Epithelial cell of prostate (primary cell): Measurements from ENCODE around the gene GABRR2.
A peak's percentile ranks its signal among the peaks of the same experiment; 100 is the strongest.
"Not testable (repeated sequence)": the region's sequence is repeated elsewhere in the genome, so short reads cannot be mapped to it uniquely, and the experiment has no call there.

Experiments used
- DNase-seq: peaks from one replicate; pipeline ENCODE4 v3.0.0-alpha.2; 2011; ENCODE audit warnings: low read depth, low spot score
- H3K27ac ChIP-seq: fragments of 450-650 bp; 2 replicates; pipeline ENCODE4 v1.5.1; 2017; ENCODE audit warnings: mild to moderate bottlenecking

Gene GABRR2

GRCh38 chr6:89328976-89329375 is 13.9 kb upstream of the GABRR2 start:
- DNase-seq, result no peak

GRCh38 chr6:89324304-89324703 is 9.2 kb upstream of the GABRR2 start:
- H3K27ac ChIP-seq, result no peak overlapping the region
- no peak for DNase-seq

More at GRCh38 chr6:89328976-89329375, 13.9 kb upstream of the GABRR2 start:
- no peak overlapping the region for H3K27ac ChIP-seq

- H3K27ac ChIP-seq, result no peak overlapping the region
- no peak for DNase-seq
Observed at GRCh38 chr6:89323511-89323971, 8.4 kb upstream of the GABRR2 start.

- no peak overlapping the region for H3K27ac ChIP-seq
Observed at GRCh38 chr6:89321131-89321970, 6.3 kb upstream of the GABRR2 start.

GRCh38 chr6:89320012-89320559 is 5.0 kb upstream of the GABRR2 start:
- no peak overlapping the region for H3K27ac ChIP-seq

More at GRCh38 chr6:89321131-89321970, 6.3 kb upstream of the GABRR2 start:
- DNase-seq, result no peak

GRCh38 chr6:89317067-89317466 is 2.0 kb upstream of the GABRR2 start:
- H3K27ac ChIP-seq, result no peak overlapping the region
- no peak for DNase-seq

More at GRCh38 chr6:89320012-89320559, 5.0 kb upstream of the GABRR2 start:
- DNase-seq, result no peak

GRCh38 chr6:89314692-89315091 is 407 bp downstream of the GABRR2 start:
- no peak for DNase-seq
- no peak overlapping the region for H3K27ac ChIP-seq

GRCh38 chr6:89313006-89313405 is 2.1 kb downstream of the GABRR2 start:
- DNase-seq, result no peak
- H3K27ac ChIP-seq, result no peak overlapping the region

- no peak for DNase-seq
- H3K27ac ChIP-seq, result no peak overlapping the region
Observed at GRCh38 chr6:89311853-89312531, 3.1 kb downstream of the GABRR2 start.

- H3K27ac ChIP-seq, result no peak overlapping the region
- DNase-seq, result no peak
Observed at GRCh38 chr6:89311530-89311852, 3.6 kb downstream of the GABRR2 start.

GRCh38 chr6:89310929-89311328 is 4.2 kb downstream of the GABRR2 start:
- H3K27ac ChIP-seq, result no peak overlapping the region

GRCh38 chr6:89308525-89309395 is 6.3 kb downstream of the GABRR2 start:
- H3K27ac ChIP-seq, result no peak overlapping the region
- no peak for DNase-seq

More at GRCh38 chr6:89310929-89311328, 4.2 kb downstream of the GABRR2 start:
- no peak for DNase-seq

- not testable (repeated sequence) for DNase-seq, H3K27ac ChIP-seq
Observed at GRCh38 chr6:89304517-89304916, 10.6 kb downstream of the GABRR2 start.

GRCh38 chr6:89302936-89303335 is 12.2 kb downstream of the GABRR2 start:
- DNase-seq, result no peak
- H3K27ac ChIP-seq, result no peak overlapping the region

- no peak for DNase-seq
- no peak overlapping the region for H3K27ac ChIP-seq
Observed at GRCh38 chr6:89302195-89302770, 12.8 kb downstream of the GABRR2 start.

GRCh38 chr6:89301586-89302194 is 13.4 kb downstream of the GABRR2 start:
- no peak for DNase-seq
- no peak overlapping the region for H3K27ac ChIP-seq

GRCh38 chr6:89299466-89299850 is 15.6 kb downstream of the GABRR2 start:
- DNase-seq, result no peak
- H3K27ac ChIP-seq, result no peak overlapping the region

GRCh38 chr6:89298680-89299465 is 16.2 kb downstream of the GABRR2 start:
- peak; percentile 43 for DNase-seq
- peak overlapping the region; percentile 50 for H3K27ac ChIP-seq
